ENCODE measurements around the gene ZNF827.

DNA sequence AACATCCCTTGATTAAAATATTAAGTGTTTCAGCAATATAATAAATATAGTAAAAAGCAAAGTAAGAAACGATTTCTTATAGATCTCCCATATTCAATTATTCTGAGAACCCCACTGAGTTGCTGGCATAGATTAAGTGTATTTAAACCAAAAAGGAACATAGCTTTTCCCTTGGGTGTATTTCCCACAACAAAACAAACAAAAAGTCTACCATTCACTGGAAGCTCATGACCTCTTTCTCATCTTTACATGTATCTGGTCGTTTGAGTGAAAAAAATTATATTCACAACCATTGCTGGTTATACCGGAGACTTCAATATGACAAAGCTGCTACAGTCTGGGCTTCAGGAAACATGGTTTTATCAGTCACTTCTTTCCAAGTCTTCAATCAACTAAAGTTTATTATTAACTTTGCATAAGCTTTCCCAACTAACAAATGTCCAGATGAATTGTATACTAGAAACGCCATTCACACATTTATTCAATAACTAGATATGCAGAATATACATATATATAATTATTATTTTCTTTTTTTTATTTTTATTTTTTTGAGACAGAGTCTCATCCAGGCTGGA is 38.6 kb downstream of the ZNF827 start:
- TF ChIP-seq GATA3 (IDR thresholded peaks at IDR 0.05; ENCODE audit: low read depth, low read length) (no peak), GATA2 (IDR thresholded peaks at IDR 0.05; ENCODE audit: low read depth, low read length) (no peak)

All from SH-SY5Y (cell line).